Endothelial cell (in vitro differentiated cells): ENCODE results near the gene TMEM44. TPM values are rescaled to one million over a fixed set of nuclear protein-coding genes. Genes with fewer than 3 reads are reported as not detected.
A peak's percentile ranks its signal among the peaks of the same experiment; 100 is the strongest.

Experiments
- DNase-seq: peaks from one replicate; pipeline ENCODE4 v3.0.0; 2021; ENCODE audit warnings: low spot score
- H3K27ac Mint-ChIP-seq: one replicate; pipeline ENCODE4 v1.8.0; 2021; ENCODE audit warnings: mixed read lengths, inconsistent platforms; ENCODE audit not compliant: unreplicated experiment
- H3K27me3 Mint-ChIP-seq: one replicate; pipeline ENCODE4 v1.8.0; 2021; ENCODE audit warnings: mild to moderate bottlenecking, moderate library complexity, mixed read lengths, inconsistent platforms; ENCODE audit not compliant: unreplicated experiment
- H3K36me3 Mint-ChIP-seq: one replicate; pipeline ENCODE4 v1.8.0; 2021; ENCODE audit warnings: mild to moderate bottlenecking, low read depth, mixed read lengths, inconsistent platforms; ENCODE audit not compliant: unreplicated experiment
- H3K4me1 Mint-ChIP-seq: one replicate; pipeline ENCODE4 v1.8.0; 2021; ENCODE audit warnings: mild to moderate bottlenecking, mixed read lengths, inconsistent platforms; ENCODE audit not compliant: unreplicated experiment
- H3K4me3 Mint-ChIP-seq: one replicate; pipeline ENCODE4 v1.8.0; 2021; ENCODE audit warnings: mild to moderate bottlenecking, mixed read lengths, inconsistent platforms; ENCODE audit not compliant: unreplicated experiment
- H3K9me3 Mint-ChIP-seq: one replicate; pipeline ENCODE4 v1.8.0; 2021; ENCODE audit warnings: mixed read lengths, inconsistent platforms; ENCODE audit not compliant: unreplicated experiment
- CTCF ChIP-seq: fragments of 200-600 bp; sonication (generic); IDR thresholded peaks from one replicate; pipeline ENCODE4 v1.5.0; 2021; ENCODE audit warnings: antibody characterized with exemption; ENCODE audit not compliant: unreplicated experiment
- total RNA-seq: library from RNA; stranded (reverse); fragmentation: NEBNext Ultra II Directional; extraction: Animal tissue kit (Norgen Biotek cat#: 25700); gene quantifications from one replicate; pipeline ENCODE4 v1.2.1, GENCODE V29; 2021; ENCODE audit not compliant: unreplicated experiment

Gene TMEM44
- total RNA-seq, 1 donor from 2014 or later: 51.1 TPM

GRCh38 chr3:194588741-194589140 is 44.5 kb downstream of the TMEM44 start:
- no peak for DNase-seq
- Mint-ChIP-seq H3K27ac (no peak overlapping the region), H3K36me3 (peaks cover 28% of the 10 kb centered on the region), H3K4me3 (no peak overlapping the region), H3K4me1 (peaks cover 18% of the 10 kb centered on the region), H3K27me3 (peaks cover 3% of the 10 kb centered on the region), H3K9me3 (no peaks in the 10 kb centered on the region)
- no peak for TF ChIP-seq CTCF

- Mint-ChIP-seq H3K9me3 (no peaks in the 10 kb centered on the region), H3K27ac (no peak overlapping the region), H3K4me3 (no peak overlapping the region), H3K27me3 (peaks cover 3% of the 10 kb centered on the region), H3K4me1 (peaks cover 18% of the 10 kb centered on the region), H3K36me3 (peaks cover 28% of the 10 kb centered on the region)
- no peak for DNase-seq
- no peak for TF ChIP-seq CTCF
Observed at GRCh38 chr3:194588236-194588635, 45.0 kb downstream of the TMEM44 start.

- Mint-ChIP-seq H3K27ac (no peak overlapping the region), H3K9me3 (no peaks in the 10 kb centered on the region), H3K36me3 (peaks cover 28% of the 10 kb centered on the region), H3K4me3 (no peak overlapping the region), H3K27me3 (peaks cover 3% of the 10 kb centered on the region), H3K4me1 (peaks cover 14% of the 10 kb centered on the region)
- no peak for DNase-seq
- TF ChIP-seq CTCF: no peak
Observed at GRCh38 chr3:194587438-194587931, 45.7 kb downstream of the TMEM44 start.

GRCh38 chr3:194586836-194587235 is 46.4 kb downstream of the TMEM44 start:
- Mint-ChIP-seq H3K9me3 (no peaks in the 10 kb centered on the region), H3K4me1 (peaks cover 14% of the 10 kb centered on the region), H3K4me3 (peak overlapping the region; percentile 17), H3K27ac (no peak overlapping the region), H3K36me3 (peaks cover 28% of the 10 kb centered on the region), H3K27me3 (peaks cover 3% of the 10 kb centered on the region)
- DNase-seq: no peak
- no peak for TF ChIP-seq CTCF

GRCh38 chr3:194585880-194586281 is 47.3 kb downstream of the TMEM44 start:
- Mint-ChIP-seq H3K27me3 (peaks cover 3% of the 10 kb centered on the region), H3K27ac (no peak overlapping the region), H3K36me3 (peaks cover 28% of the 10 kb centered on the region), H3K4me3 (peak overlapping the region; percentile 0), H3K4me1 (peaks cover 14% of the 10 kb centered on the region), H3K9me3 (no peaks in the 10 kb centered on the region)
- DNase-seq: no peak
- TF ChIP-seq CTCF: no peak
